Coronary artery (tissue), 2 donors: Measurements from ENCODE around the gene HS6ST2.

Experiments
- DNase-seq: peaks from one replicate; pipeline ENCODE4 v3.0.0-alpha.2; 2017; ENCODE audit warnings: low spot score
- H3K27ac ChIP-seq, 2 donors: fragments of 200-600 bp; sonication (generic); one replicate each; pipeline ENCODE4 v1.5.1; 2016 to 2019
- H3K4me3 ChIP-seq: fragments of 200-600 bp; sonication (generic); 2 replicates; pipeline ENCODE4 v1.5.1; 2016; ENCODE audit warnings: mild to moderate bottlenecking, moderate library complexity
- CTCF ChIP-seq: fragments of 200-600 bp; sonication (generic); IDR thresholded peaks from one replicate; pipeline ENCODE4 v1.5.1; 2019; ENCODE audit warnings: antibody characterized with exemption

Gene HS6ST2

GRCh38 chrX:132795181-132795580 lies 163.2 kb downstream of the HS6ST2 start:
- Histone ChIP-seq H3K27ac (no peak overlapping the region), H3K4me3 (no peak overlapping the region)
- no peak for DNase-seq
- no peak for TF ChIP-seq CTCF

GRCh38 chrX:132791714-132792113 lies 166.7 kb downstream of the HS6ST2 start:
- TF ChIP-seq CTCF: no peak
- Histone ChIP-seq H3K4me3 (no peak overlapping the region), H3K27ac (no peak overlapping the region)
- DNase-seq: no peak

- H3K4me3 ChIP-seq: no peak overlapping the region
- no peak for DNase-seq
- TF ChIP-seq CTCF: no peak
- no peak overlapping the region for H3K27ac ChIP-seq
Observed at GRCh38 chrX:132790329-132790728, 168.1 kb downstream of the HS6ST2 start.

GRCh38 chrX:132786217-132786616 lies 172.2 kb downstream of the HS6ST2 start:
- DNase-seq: no peak
- no peak overlapping the region for H3K4me3 ChIP-seq
- no peak for TF ChIP-seq CTCF
- no peak overlapping the region for H3K27ac ChIP-seq

GRCh38 chrX:132778917-132779316 lies 179.5 kb downstream of the HS6ST2 start:
- no peak for DNase-seq
- no peak overlapping the region for H3K27ac ChIP-seq

GRCh38 chrX:132776486-132777210 lies 181.8 kb downstream of the HS6ST2 start:
- Histone ChIP-seq H3K27ac (no peak overlapping the region), H3K4me3 (no peak overlapping the region)
- DNase-seq: no peak
- no peak for TF ChIP-seq CTCF

More at GRCh38 chrX:132778917-132779316, 179.5 kb downstream of the HS6ST2 start:
- H3K4me3 ChIP-seq: no peak overlapping the region
- no peak for TF ChIP-seq CTCF

GRCh38 chrX:132775263-132775823 lies 183.1 kb downstream of the HS6ST2 start:
- TF ChIP-seq CTCF: no peak
- H3K27ac ChIP-seq: no peak overlapping the region
- H3K4me3 ChIP-seq: no peak overlapping the region
- no peak for DNase-seq
